Stimulated activated CD4-positive, alpha-beta T cell treated with anti-CD3 and anti-CD28 coated beads, Interleukin-2, amount 100 ng/mL, for 24 hours (primary cell): Measurements from ENCODE around the gene EPM2A.

Experiments used
- DNase-seq, 2 donors: peaks; one replicate each; pipeline ENCODE4 v3.0.0-alpha.2; 2020

EPM2A gene

DNA sequence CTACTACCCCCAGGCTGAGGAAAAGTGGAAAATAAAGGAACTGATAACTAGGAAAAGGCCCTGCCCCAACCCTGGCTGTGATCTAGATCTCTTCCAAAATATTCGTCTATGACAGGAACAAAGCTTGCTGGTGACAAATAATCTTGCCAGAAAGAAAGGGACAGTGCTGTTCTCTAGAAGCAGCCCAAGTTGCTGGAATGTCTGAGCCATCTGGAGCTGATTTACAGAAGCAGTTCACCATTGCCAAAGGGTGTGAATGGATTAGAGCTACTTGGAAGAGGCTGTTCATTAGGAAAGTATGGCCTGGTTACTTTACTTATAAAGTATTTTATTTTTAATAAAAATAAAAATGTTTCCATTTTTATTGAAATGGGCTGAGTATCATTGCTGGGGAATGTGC, 146.3 kb downstream of the EPM2A start:
- DNase-seq, result no peak

DNA sequence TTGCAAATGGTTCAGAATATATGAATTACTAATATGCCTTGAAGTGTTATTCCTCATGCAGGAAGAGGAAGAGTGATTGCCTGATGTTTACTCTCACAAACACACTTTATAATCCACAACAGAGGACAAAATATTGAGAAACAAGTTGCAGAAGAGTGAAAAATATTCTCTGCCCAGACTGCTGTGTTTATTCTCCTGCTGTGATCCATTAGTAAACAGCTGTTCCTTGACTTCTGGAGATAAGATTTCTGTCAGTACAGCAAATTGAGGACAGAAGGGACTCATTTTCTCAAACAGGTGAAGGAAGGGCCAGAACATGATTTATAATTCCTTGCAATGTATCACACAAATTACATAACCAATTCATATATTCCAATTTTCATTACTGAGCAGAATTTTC, 148.0 kb downstream of the EPM2A start:
- DNase-seq, result no peak

DNA sequence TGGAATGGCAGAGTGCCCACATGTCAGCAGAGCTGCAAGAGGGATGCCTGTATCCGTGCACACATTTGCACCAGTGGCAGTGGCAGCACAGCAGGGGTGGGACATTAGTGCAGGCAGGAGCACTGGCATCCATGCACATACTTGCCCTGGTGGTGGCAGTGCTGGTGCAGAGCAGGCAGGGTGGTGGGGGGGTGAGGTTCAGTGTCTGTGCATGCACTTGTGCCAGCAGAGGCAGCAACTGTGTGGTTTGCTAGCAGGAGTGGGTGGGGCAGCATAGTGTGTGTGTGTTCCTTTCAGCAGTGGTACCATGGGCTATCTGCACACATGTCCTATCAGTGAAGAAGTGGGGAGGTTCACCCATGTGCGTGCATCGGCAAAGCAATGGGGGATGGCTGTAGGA, 151.6 kb downstream of the EPM2A start:
- DNase-seq, result no peak
